Left ventricle myocardium inferior (tissue), 1 donor: ENCODE results near the gene SRD5A2. TPM values are rescaled to one million over a fixed set of nuclear protein-coding genes. Genes with fewer than 3 reads are reported as not detected.

Experiments used
- DNase-seq: peaks from one replicate; pipeline ENCODE4 v3.0.0-alpha.2; 2020
- H3K27ac ChIP-seq: fragments of 200-600 bp; replicated peaks from 2 replicates; pipeline ENCODE4 v1.8.0; 2021
- H3K27me3 ChIP-seq: fragments of 200-600 bp; 2 replicates; pipeline ENCODE4 v1.8.0; 2021; ENCODE audit warnings: low read depth
- H3K36me3 ChIP-seq: fragments of 200-600 bp; 2 replicates; pipeline ENCODE4 v1.8.0; 2021
- H3K4me1 ChIP-seq: fragments of 200-600 bp; 2 replicates; pipeline ENCODE4 v1.8.0; 2021
- H3K4me3 ChIP-seq: fragments of 200-600 bp; 2 replicates; pipeline ENCODE4 v1.8.0; 2021; ENCODE audit warnings: mild to moderate bottlenecking, moderate library complexity
- H3K9me3 ChIP-seq: fragments of 200-600 bp; replicated peaks from 2 replicates; pipeline ENCODE4 v1.8.0; 2021
- intact Hi-C: fragments of 100-400 bp; cut with micrococcal nuclease; formaldehyde crosslinking; loops from one replicate; pipeline ENCODE4 v1.11.0; 2022
- total RNA-seq: library from RNA; stranded (reverse); fragmentation: NEBNext Ultra II Directional; extraction: Animal tissue kit (Norgen Biotek cat#: 25700); gene quantifications from one replicate; pipeline ENCODE4 v1.2.1, GENCODE V29; 2021
- TF ChIP-seq, protein P1 (sequence below): fragments of 200-600 bp; IDR thresholded peaks from 2 replicates; pipeline ENCODE4 v1.8.0; 2021; ENCODE audit warnings: antibody characterized with exemption, mild to moderate bottlenecking, borderline replicate concordance
- donor health status: DM: no; HTN: yes; CAD: no; lungs with severe emphysema.

Gene SRD5A2
- total RNA-seq, 1 donor from 2014 or later, result not detected

DNA sequence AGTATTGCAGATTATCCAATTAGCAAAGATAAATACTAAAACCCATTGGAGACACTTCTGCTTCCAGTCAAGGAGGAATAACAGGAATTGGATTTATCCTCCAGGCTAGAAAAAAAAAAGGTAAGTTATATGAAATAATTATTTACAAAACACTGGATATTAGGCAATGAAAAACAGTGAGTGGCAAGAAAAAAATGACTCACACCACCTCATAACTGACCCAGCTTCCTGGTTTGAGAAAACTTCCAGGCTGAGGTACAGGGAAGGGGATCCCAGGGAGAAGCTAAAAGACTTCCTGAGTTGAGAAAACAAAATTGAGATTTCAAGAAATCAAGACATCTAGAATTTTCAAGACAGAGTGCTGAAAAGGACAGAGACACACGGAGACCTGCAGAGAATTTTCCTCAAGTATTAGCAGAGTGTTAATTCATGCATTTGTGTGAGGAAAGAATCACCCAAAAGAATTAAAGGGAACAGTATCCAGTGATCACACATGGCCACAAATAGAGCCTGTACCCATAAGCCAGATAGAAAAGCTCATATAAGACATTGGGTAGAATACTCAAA lies 17.4 kb downstream of the SRD5A2 start:
- DNase-seq, result no peak
- Histone ChIP-seq H3K9me3 (no peaks in the 10 kb centered on the region), H3K36me3 (no peaks in the 10 kb centered on the region), H3K4me3 (no peak overlapping the region), H3K4me1 (no peaks in the 10 kb centered on the region), H3K27ac (no peak overlapping the region), H3K27me3 (peaks cover 8% of the 10 kb centered on the region)
- TF ChIP-seq, protein P1, sequence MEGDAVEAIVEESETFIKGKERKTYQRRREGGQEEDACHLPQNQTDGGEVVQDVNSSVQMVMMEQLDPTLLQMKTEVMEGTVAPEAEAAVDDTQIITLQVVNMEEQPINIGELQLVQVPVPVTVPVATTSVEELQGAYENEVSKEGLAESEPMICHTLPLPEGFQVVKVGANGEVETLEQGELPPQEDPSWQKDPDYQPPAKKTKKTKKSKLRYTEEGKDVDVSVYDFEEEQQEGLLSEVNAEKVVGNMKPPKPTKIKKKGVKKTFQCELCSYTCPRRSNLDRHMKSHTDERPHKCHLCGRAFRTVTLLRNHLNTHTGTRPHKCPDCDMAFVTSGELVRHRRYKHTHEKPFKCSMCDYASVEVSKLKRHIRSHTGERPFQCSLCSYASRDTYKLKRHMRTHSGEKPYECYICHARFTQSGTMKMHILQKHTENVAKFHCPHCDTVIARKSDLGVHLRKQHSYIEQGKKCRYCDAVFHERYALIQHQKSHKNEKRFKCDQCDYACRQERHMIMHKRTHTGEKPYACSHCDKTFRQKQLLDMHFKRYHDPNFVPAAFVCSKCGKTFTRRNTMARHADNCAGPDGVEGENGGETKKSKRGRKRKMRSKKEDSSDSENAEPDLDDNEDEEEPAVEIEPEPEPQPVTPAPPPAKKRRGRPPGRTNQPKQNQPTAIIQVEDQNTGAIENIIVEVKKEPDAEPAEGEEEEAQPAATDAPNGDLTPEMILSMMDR, result no peak
- intact Hi-C loops, result no loop called here

DNA sequence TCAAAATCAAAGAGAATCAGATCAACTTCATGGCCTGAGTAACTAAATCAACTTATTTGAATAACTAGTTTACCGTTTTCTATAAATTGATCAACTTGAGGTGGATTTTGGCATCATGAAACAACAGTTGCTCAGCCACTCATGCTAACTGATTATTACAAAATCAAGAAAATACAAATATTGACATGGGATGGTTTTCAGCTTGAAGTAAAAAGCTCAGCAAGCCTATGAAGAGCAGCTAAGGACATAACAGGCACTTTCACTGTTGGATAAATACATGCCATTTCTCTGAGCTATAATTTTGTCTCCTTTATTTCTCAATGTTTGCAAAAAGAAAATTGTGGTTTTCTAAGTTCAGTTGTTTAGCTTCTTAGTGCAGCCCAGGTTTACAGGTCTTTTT lies 18.9 kb downstream of the SRD5A2 start:
- intact Hi-C loops, result no loop called here
- Histone ChIP-seq H3K36me3 (no peaks in the 10 kb centered on the region), H3K9me3 (peaks cover 3% of the 10 kb centered on the region), H3K4me3 (no peak overlapping the region), H3K4me1 (no peaks in the 10 kb centered on the region), H3K27ac (no peak overlapping the region), H3K27me3 (peaks cover 8% of the 10 kb centered on the region)
- DNase-seq, result no peak
- TF ChIP-seq, protein P1, result no peak

DNA sequence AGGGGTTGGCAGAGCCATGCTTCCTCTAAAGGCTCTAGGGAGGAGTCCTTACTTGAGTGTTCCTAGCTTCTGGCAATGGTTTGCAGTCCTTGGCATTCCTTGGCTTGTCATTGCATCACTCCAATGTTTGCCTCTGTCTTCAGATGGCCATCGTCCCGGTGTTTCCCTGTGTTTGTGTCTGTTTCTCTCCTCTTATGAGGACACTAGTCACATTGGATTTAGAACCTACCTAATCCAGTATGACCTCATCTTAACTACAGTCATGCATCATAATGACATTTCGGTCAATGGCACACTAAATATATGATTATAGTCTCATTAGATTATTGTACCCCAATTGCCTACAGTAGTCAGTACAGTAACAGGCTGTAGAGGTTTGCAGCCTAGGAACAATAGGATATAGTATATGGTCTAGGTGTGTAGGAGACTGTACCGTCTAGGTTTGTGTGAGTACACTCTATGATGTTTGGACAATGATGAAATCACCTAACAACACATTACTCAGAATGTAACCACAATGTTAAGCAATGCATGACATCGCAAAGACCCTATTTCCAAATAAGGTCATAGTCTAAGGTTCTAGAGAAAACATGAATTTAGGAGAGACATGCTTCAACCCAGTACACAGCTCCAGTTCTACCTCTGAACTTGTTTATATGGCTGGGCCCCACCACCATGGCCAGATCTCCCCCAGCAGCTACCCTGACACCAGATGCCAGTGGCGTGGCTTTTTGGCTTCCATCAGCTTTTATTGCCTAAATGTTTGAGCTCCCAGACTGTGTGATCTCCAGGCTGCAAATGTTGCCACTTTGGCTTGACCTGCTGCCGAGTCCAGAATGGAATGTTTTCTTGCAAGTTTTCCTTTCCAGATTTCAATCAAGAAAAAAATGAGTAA lies 22.1 kb downstream of the SRD5A2 start:
- TF ChIP-seq, protein P1, result no peak
- Histone ChIP-seq H3K4me3 (no peak overlapping the region), H3K9me3 (peaks cover 23% of the 10 kb centered on the region), H3K27me3 (peaks cover 8% of the 10 kb centered on the region), H3K27ac (no peak overlapping the region), H3K36me3 (no peaks in the 10 kb centered on the region), H3K4me1 (no peaks in the 10 kb centered on the region)
- no peak for DNase-seq
- intact Hi-C loops, result no loop called here

DNA sequence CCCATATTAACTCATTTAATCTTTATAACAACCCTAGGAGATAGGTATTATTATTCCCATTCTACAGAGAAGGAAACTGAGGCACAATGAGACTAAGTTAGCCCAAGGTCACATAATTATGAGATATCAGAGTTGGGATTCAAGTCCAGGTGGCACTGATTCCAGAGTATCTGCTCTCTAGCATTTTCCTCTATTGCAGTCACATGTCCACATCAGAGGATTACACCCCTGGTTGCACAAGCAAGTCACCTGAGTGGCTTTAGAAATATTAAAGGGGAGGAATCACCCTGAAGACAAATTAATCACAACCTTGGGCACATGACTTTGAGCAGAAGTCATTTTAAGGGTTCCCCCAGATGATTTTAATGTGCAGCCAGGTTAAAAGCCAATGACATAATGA lies 23.8 kb downstream of the SRD5A2 start:
- H3K27me3 ChIP-seq, result no peaks in the 10 kb centered on the region
- no peak overlapping the region for H3K4me3 ChIP-seq
- no peaks in the 10 kb centered on the region for H3K36me3 ChIP-seq
- TF ChIP-seq, protein P1, result no peak
- no peak overlapping the region for H3K27ac ChIP-seq
- peaks cover 40% of the 10 kb centered on the region for H3K9me3 ChIP-seq
- no peak for DNase-seq
- intact Hi-C loops, result no loop called here
- H3K4me1 ChIP-seq, result no peaks in the 10 kb centered on the region

DNA sequence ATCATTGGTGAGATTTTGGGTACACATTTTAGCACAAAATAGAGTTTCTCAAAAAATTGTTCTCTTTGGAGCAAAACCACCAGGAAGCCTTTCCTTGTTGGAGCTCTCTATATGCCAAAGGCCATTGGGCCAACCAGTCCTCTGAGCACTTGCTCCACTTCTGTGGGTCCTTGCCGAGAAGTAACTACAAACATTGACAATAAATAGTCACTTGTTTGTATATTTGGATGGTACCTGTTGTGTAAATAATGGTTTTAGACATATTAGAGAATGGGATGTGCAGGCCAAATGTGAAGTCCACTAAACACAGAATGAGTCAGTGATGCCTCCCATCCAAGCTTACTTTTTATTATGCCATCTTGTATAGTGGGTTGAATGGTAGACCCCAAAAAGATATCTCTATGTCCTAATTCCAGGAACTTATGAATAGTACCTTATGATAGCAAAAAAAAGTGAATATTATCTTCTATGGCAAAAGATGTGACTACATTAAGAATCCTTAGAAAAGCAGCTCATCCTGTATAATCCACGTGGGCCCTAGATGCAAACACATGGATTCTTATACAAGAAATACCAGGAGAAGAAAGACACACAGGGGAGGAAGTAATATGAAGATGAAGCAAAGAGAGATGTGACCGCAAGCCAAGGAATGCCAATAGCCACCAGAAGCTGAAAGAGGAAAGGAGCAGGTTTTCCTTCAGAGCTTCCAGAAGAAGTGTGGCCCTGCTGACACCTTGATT lies 24.6 kb downstream of the SRD5A2 start:
- Histone ChIP-seq H3K36me3 (no peaks in the 10 kb centered on the region), H3K4me3 (no peak overlapping the region), H3K9me3 (peaks cover 48% of the 10 kb centered on the region), H3K4me1 (no peaks in the 10 kb centered on the region), H3K27ac (no peak overlapping the region), H3K27me3 (no peaks in the 10 kb centered on the region)
- DNase-seq, result no peak
- intact Hi-C loops, result no loop called here
- TF ChIP-seq, protein P1, result no peak
